Medulla oblongata (tissue), 1 donor: ENCODE data around the gene TENM3.

Experiments
- DNase-seq: peaks from one replicate; pipeline ENCODE4 v3.0.0-alpha.2; 2015; ENCODE audit errors: extremely low spot score

Gene TENM3

GRCh38 chr4:182770259-182770995 is 527.2 kb downstream of the TENM3 start:
- no peak for DNase-seq

- DNase-seq, result no peak
Observed at GRCh38 chr4:182770996-182771514, 527.9 kb downstream of the TENM3 start.

GRCh38 chr4:182775075-182775474 is 531.9 kb downstream of the TENM3 start:
- DNase-seq, result no peak

GRCh38 chr4:182776376-182777105 is 533.3 kb downstream of the TENM3 start:
- DNase-seq, result no peak

GRCh38 chr4:182778222-182778982 is 535.2 kb downstream of the TENM3 start:
- DNase-seq, result no peak

GRCh38 chr4:182786991-182787390 is 543.8 kb downstream of the TENM3 start:
- DNase-seq, result no peak

GRCh38 chr4:182788201-182788600 is 545.0 kb downstream of the TENM3 start:
- DNase-seq, result no peak

GRCh38 chr4:182789529-182789928 is 546.3 kb downstream of the TENM3 start:
- DNase-seq, result no peak

- no peak for DNase-seq
Observed at GRCh38 chr4:182795446-182796238, 552.4 kb downstream of the TENM3 start.

GRCh38 chr4:182799515-182800215 is 556.5 kb downstream of the TENM3 start:
- no peak for DNase-seq

- no peak for DNase-seq
Observed at GRCh38 chr4:182800216-182800515, 557.0 kb downstream of the TENM3 start.

GRCh38 chr4:182801636-182802035 is 558.4 kb downstream of the TENM3 start:
- DNase-seq, result no peak

GRCh38 chr4:182802621-182803020 is 559.4 kb downstream of the TENM3 start:
- no peak for DNase-seq

GRCh38 chr4:182803235-182803634 is 560.0 kb downstream of the TENM3 start:
- no peak for DNase-seq

- no peak for DNase-seq
Observed at GRCh38 chr4:182804131-182804530, 560.9 kb downstream of the TENM3 start.

GRCh38 chr4:182805321-182805720 is 562.1 kb downstream of the TENM3 start:
- DNase-seq, result no peak

- DNase-seq, result no peak
Observed at GRCh38 chr4:182805750-182806149, 562.5 kb downstream of the TENM3 start.

- peak; percentile 75 for DNase-seq
Observed at GRCh38 chr4:182806259-182807252, 563.4 kb downstream of the TENM3 start.

- DNase-seq, result no peak
Observed at GRCh38 chr4:182807346-182807745, 564.1 kb downstream of the TENM3 start.
